IMR-90 (cell line): ENCODE results near the gene FCRL5. TPM values are rescaled to one million over a fixed set of nuclear protein-coding genes. Genes with fewer than 3 reads are reported as not detected.

ENCODE experiments used
- ATAC-seq: fragments of 200-7000 bp; cut with Tn5 transposase; 2 replicates; pipeline ENCODE4 v1.9.1; 2020; ENCODE audit warnings: low read depth, mild to moderate bottlenecking, moderate library complexity
- BruUV-seq: library from RNA; stranded (reverse); fragments of 400-500 nt; replicated peaks from 2 replicates; lab custom pipeline; 2021; lab: Mats Ljungman, UMichigan
- CTCF ChIA-PET: fragments of 300-600 bp; formaldehyde crosslinking; extraction: SDS; loops from one replicate; lab custom pipeline; 2021; ENCODE audit warnings: antibody characterized with exemption; lab: Yijun Ruan, JAX
- POLR2A ChIA-PET: fragments of 300-600 bp; sonication (Branson Sonifier 250); formaldehyde crosslinking; loops from one replicate; lab custom pipeline; 2022; ENCODE audit warnings: antibody characterized with exemption; ENCODE audit not compliant: unreplicated experiment; lab: Charles Lee
- DNase-seq: peaks from one replicate; pipeline ENCODE4 v3.0.0; 2013
- H2AFZ ChIP-seq: replicated peaks from 2 replicates; pipeline ENCODE3; 2013; ENCODE audit warnings: low read length, mild to moderate bottlenecking; ENCODE audit not compliant: poor library complexity
- H2AK5ac ChIP-seq: 2 replicates; pipeline ENCODE4 v1.6.1; 2013; ENCODE audit warnings: low read depth, low read length, inconsistent platforms
- H2AK9ac ChIP-seq: replicated peaks from 2 replicates; pipeline ENCODE3; 2013; ENCODE audit warnings: mild to moderate bottlenecking, low read depth, low read length, moderate library complexity; ENCODE audit not compliant: poor library complexity
- H2BK120ac ChIP-seq: 2 replicates; pipeline ENCODE4 v1.6.1; 2013; ENCODE audit warnings: low read depth, low read length, inconsistent platforms
- H2BK15ac ChIP-seq: 3 replicates; pipeline ENCODE4 v1.6.1; 2013; ENCODE audit warnings: low read depth, low read length, inconsistent platforms
- H2BK20ac ChIP-seq: 2 replicates; pipeline ENCODE4 v1.6.1; 2013; ENCODE audit warnings: low read depth, mild to moderate bottlenecking, inconsistent platforms, low read length, moderate library complexity
- H2BK5ac ChIP-seq: 2 replicates; pipeline ENCODE4 v1.6.1; 2013; ENCODE audit warnings: mild to moderate bottlenecking, low read depth, low read length, inconsistent platforms; ENCODE audit not compliant: poor library complexity, severe bottlenecking
- H3K14ac ChIP-seq: replicated peaks from 2 replicates; pipeline ENCODE4 v1.6.1; 2013; ENCODE audit warnings: low read depth, low read length, inconsistent platforms
- H3K18ac ChIP-seq: 2 replicates; pipeline ENCODE4 v1.6.1; 2013; ENCODE audit warnings: low read depth, low read length, control low read depth
- H3K23ac ChIP-seq: 2 replicates; pipeline ENCODE4 v1.6.1; 2013; ENCODE audit warnings: low read depth, low read length, inconsistent platforms
- H3K27ac ChIP-seq: 2 replicates; pipeline ENCODE4 v1.5.1; 2013; ENCODE audit warnings: mild to moderate bottlenecking, control low read depth, low read length; ENCODE audit not compliant: insufficient read depth
- H3K27me3 ChIP-seq: 2 replicates; pipeline ENCODE4 v1.6.1; 2013; ENCODE audit warnings: low read length; ENCODE audit not compliant: control insufficient read depth, insufficient read depth
- H3K36me3 ChIP-seq: 2 replicates; pipeline ENCODE4 v1.6.1; 2013; ENCODE audit warnings: low read length, mixed read lengths; ENCODE audit not compliant: control insufficient read depth, insufficient read depth
- H3K4ac ChIP-seq: 2 replicates; pipeline ENCODE4 v1.6.1; 2013; ENCODE audit warnings: low read depth, low read length, inconsistent platforms
- H3K4me1 ChIP-seq: 2 replicates; pipeline ENCODE4 v1.6.1; 2013; ENCODE audit warnings: low read length, mixed read lengths; ENCODE audit not compliant: control insufficient read depth, insufficient read depth
- H3K4me2 ChIP-seq: 2 replicates; pipeline ENCODE4 v1.6.1; 2013; ENCODE audit warnings: low read depth, mild to moderate bottlenecking, control low read depth, low read length, moderate library complexity
- H3K4me3 ChIP-seq: 2 replicates; pipeline ENCODE4 v1.5.1; 2013; ENCODE audit warnings: low read depth, mild to moderate bottlenecking, control low read depth, low read length, moderate library complexity; ENCODE audit not compliant: insufficient read depth
- H3K56ac ChIP-seq: 2 replicates; pipeline ENCODE4 v1.6.1; 2013; ENCODE audit warnings: low read length, inconsistent platforms; ENCODE audit not compliant: insufficient read depth; ENCODE audit errors: extremely low read depth
- H3K79me1 ChIP-seq, 2 experiments: 2 replicates each; pipeline ENCODE4 v1.6.1; 2013; ENCODE audit warnings: low read length in 2 of 2, inconsistent platforms in 1 of 2, low read depth in 1 of 2
- H3K9ac ChIP-seq: 2 replicates; pipeline ENCODE4 v1.6.1; 2013; ENCODE audit warnings: low read depth, low read length, control low read depth
- H3K9me1 ChIP-seq: 2 replicates; pipeline ENCODE4 v1.6.1; 2013; ENCODE audit warnings: low read length, inconsistent platforms; ENCODE audit not compliant: insufficient read depth
- H3K9me3 ChIP-seq: 2 replicates; pipeline ENCODE4 v1.6.1; 2013; ENCODE audit warnings: low read length; ENCODE audit not compliant: control insufficient read depth, insufficient read depth
- H4K20me1 ChIP-seq: 2 replicates; pipeline ENCODE4 v1.6.1; 2013; ENCODE audit warnings: low read length, inconsistent platforms; ENCODE audit not compliant: insufficient read depth
- H4K5ac ChIP-seq: 2 replicates; pipeline ENCODE4 v1.6.1; 2013; ENCODE audit warnings: mild to moderate bottlenecking, low read depth, low read length, control low read depth
- H4K8ac ChIP-seq, 2 experiments: 2 replicates each; pipeline ENCODE4 v1.6.1; 2013; ENCODE audit warnings: low read depth in 2 of 2, low read length in 2 of 2, control low read depth in 1 of 2, inconsistent platforms in 1 of 2
- H4K91ac ChIP-seq: 2 replicates; pipeline ENCODE4 v1.6.1; 2013; ENCODE audit warnings: low read depth, low read length, inconsistent platforms; ENCODE audit not compliant: insufficient read depth
- BHLHE40 ChIP-seq: fragments of 150-350 bp; IDR thresholded peaks from 2 replicates; pipeline ENCODE4 v1.6.1; 2016; ENCODE audit warnings: mild to moderate bottlenecking, low read depth, low read length
- CEBPB ChIP-seq: IDR thresholded peaks from 2 replicates; pipeline ENCODE4 v1.6.1; 2012; ENCODE audit warnings: low read depth, low read length, improper control_type of control experiment
- CHD1 ChIP-seq: IDR thresholded peaks from 2 replicates; pipeline ENCODE4 v1.6.1; 2012; ENCODE audit warnings: low read depth, low read length, improper control_type of control experiment
- CTCF ChIP-seq: conservative IDR thresholded peaks from 2 replicates; pipeline ENCODE4 v1.5.1; 2012; ENCODE audit warnings: mild to moderate bottlenecking, low read depth, low read length, improper control_type of control experiment
- ELK1 ChIP-seq: fragments of 150-350 bp; IDR thresholded peaks from 2 replicates; pipeline ENCODE4 v1.6.1; 2016; ENCODE audit warnings: low read depth, mild to moderate bottlenecking, low read length, moderate library complexity, borderline replicate concordance
- FOS ChIP-seq: fragments of 150-350 bp; IDR thresholded peaks from 2 replicates; pipeline ENCODE4 v1.6.1; 2016; ENCODE audit warnings: low read depth, low read length
- MAFK ChIP-seq: IDR thresholded peaks from 2 replicates; pipeline ENCODE4 v1.6.1; 2012; ENCODE audit warnings: low read depth, low read length, improper control_type of control experiment
- MAZ ChIP-seq: IDR thresholded peaks from 2 replicates; pipeline ENCODE4 v1.6.1; 2012; ENCODE audit warnings: low read depth, mild to moderate bottlenecking, low read length, improper control_type of control experiment, moderate library complexity, borderline replicate concordance
- POLR2A ChIP-seq: IDR thresholded peaks from 2 replicates; pipeline ENCODE4 v1.6.1; 2012; ENCODE audit warnings: mild to moderate bottlenecking, low read depth, low read length
- RAD21 ChIP-seq: IDR thresholded peaks from 2 replicates; pipeline ENCODE4 v1.6.1; 2012; ENCODE audit warnings: low read length, improper control_type of control experiment
- RCOR1 ChIP-seq: IDR thresholded peaks from 2 replicates; pipeline ENCODE4 v1.6.1; 2012; ENCODE audit warnings: mild to moderate bottlenecking, low read length, improper control_type of control experiment; ENCODE audit not compliant: insufficient replicate concordance
- RFX5 ChIP-seq: IDR thresholded peaks from 2 replicates; pipeline ENCODE4 v1.8.0; 2012; ENCODE audit warnings: low read depth, mild to moderate bottlenecking, low read length, moderate library complexity
- SMC3 ChIP-seq: fragments of 150-350 bp; IDR thresholded peaks from 2 replicates; pipeline ENCODE4 v1.6.1; 2016; ENCODE audit warnings: low read depth, mild to moderate bottlenecking, antibody characterized with exemption, low read length, moderate library complexity
- USF2 ChIP-seq: fragments of 150-350 bp; IDR thresholded peaks from 2 replicates; pipeline ENCODE4 v1.6.1; 2017; ENCODE audit warnings: mild to moderate bottlenecking, antibody characterized with exemption, low read length, low read depth
- WGBS, 2 experiments: methylation state at CpG; one replicate each; pipeline versions ENCODE4 v1.1.5 to v1.1.7; 2013; ENCODE audit warnings: missing lambda C conversion rate in 2 of 2; ENCODE audit not compliant: insufficient read length in 1 of 2; ENCODE audit errors: extremely low coverage in 2 of 2; 5-methylcytosine and 5-hydroxymethylcytosine counted together
- dilution Hi-C: fragments of 300-500 bp; cut with HindIII; formaldehyde crosslinking; loops from one replicate; pipeline ENCODE4 v1.14.3; 2018; ENCODE audit warnings: low sequenced_read_pairs; ENCODE audit not compliant: unreplicated experiment
- in situ Hi-C: fragments of 300-500 bp; cut with MboI; formaldehyde crosslinking; loops from 3 replicates; pipeline ENCODE4 v1.14.3; 2019; ENCODE audit warnings: low sequenced_read_pairs, inconsistent platforms, mixed read lengths
- intact Hi-C: fragments of 100-400 bp; cut with micrococcal nuclease; formaldehyde crosslinking; loops from 2 replicates; pipeline ENCODE4 v1.10.0; 2022
- polyA plus RNA-seq, 3 experiments: library from polyadenylated mRNA; depleted of rRNA; stranded (reverse); fragments of >200 nt; gene quantifications; 2 replicates each; pipeline ENCODE4 v1.2.3, GENCODE V29; 2012; ENCODE audit warnings: low replicate concordance in 1 of 3
- total RNA-seq: library from RNA; depleted of rRNA; stranded (reverse); fragments of >200 nt; gene quantifications from 2 replicates; pipeline ENCODE4 v1.2.3, GENCODE V29; 2012

Gene FCRL5
- total and polyA plus RNA-seq, 2 of the 4 experiments (the other 2 are of a cell fraction) = not detected

GRCh38 chr1:157574836-157575235 is 22.5 kb upstream of the FCRL5 start:
- Histone ChIP-seq H3K79me1 (no peaks in the 10 kb centered on the region), H3K14ac (no peak overlapping the region), H3K9ac (no peak overlapping the region), H3K4me1 (no peaks in the 10 kb centered on the region), H3K23ac (no peak overlapping the region), H3K56ac (no peak overlapping the region), H3K9me3 (no peaks in the 10 kb centered on the region), H3K18ac (no peak overlapping the region), H2BK120ac (no peak overlapping the region), H2BK20ac (no peak overlapping the region), H4K91ac (no peak overlapping the region), H3K36me3 (no peaks in the 10 kb centered on the region), H2AK5ac (no peak overlapping the region), H4K8ac (no peak overlapping the region), H2AK9ac (no peak overlapping the region), H3K27me3 (no peaks in the 10 kb centered on the region), H2BK15ac (no peak overlapping the region), H4K20me1 (no peaks in the 10 kb centered on the region), H2AFZ (no peak overlapping the region), H3K4me2 (no peak overlapping the region), H3K9me1 (no peaks in the 10 kb centered on the region), H2BK5ac (no peak overlapping the region), H3K4ac (no peak overlapping the region), H3K27ac (no peak overlapping the region), H4K5ac (no peak overlapping the region), H3K4me3 (no peak overlapping the region)
- BruUV-seq = no TSS peak
- no peak for TF ChIP-seq RAD21
- TF ChIP-seq CHD1 = no peak
- no peak for TF ChIP-seq FOS
- TF ChIP-seq BHLHE40 = no peak
- no peak for TF ChIP-seq POLR2A
- no peak for TF ChIP-seq SMC3
- TF ChIP-seq ELK1 = no peak
- no peak for TF ChIP-seq RFX5
- no peak for TF ChIP-seq MAFK
- TF ChIP-seq USF2 = no peak
- TF ChIP-seq CTCF = no peak
- TF ChIP-seq CEBPB = no peak
- TF ChIP-seq MAZ = no peak
- no peak for TF ChIP-seq RCOR1
- POLR2A ChIA-PET = no interaction called here
- DNase-seq = no peak
- CTCF ChIA-PET = no interaction called here
- intact Hi-C loops = no loop called here
- ATAC-seq = no peak
- no CpG with 5 or more reads among the region's 1 CpG for WGBS, 2 experiments
- in situ Hi-C loops = loop anchor here (10.0 kb wide), 1 partner anchor 560 kb away; no protein-coding TSS in a partner anchor
- dilution Hi-C loops = no loop called here
